GM19438 (cell line): ENCODE data around the gene LIN7B.
"Not testable (repeated sequence)": the region's sequence is repeated elsewhere in the genome, so short reads cannot be mapped to it uniquely, and the experiment has no call there.

Experiments used
- ATAC-seq: cut with Tn5 transposase; IDR thresholded peaks from one replicate; pipeline ENCODE4 v1.9.1; 2021; ENCODE audit warnings: low read depth; ENCODE audit not compliant: unreplicated experiment

Gene LIN7B

DNA sequence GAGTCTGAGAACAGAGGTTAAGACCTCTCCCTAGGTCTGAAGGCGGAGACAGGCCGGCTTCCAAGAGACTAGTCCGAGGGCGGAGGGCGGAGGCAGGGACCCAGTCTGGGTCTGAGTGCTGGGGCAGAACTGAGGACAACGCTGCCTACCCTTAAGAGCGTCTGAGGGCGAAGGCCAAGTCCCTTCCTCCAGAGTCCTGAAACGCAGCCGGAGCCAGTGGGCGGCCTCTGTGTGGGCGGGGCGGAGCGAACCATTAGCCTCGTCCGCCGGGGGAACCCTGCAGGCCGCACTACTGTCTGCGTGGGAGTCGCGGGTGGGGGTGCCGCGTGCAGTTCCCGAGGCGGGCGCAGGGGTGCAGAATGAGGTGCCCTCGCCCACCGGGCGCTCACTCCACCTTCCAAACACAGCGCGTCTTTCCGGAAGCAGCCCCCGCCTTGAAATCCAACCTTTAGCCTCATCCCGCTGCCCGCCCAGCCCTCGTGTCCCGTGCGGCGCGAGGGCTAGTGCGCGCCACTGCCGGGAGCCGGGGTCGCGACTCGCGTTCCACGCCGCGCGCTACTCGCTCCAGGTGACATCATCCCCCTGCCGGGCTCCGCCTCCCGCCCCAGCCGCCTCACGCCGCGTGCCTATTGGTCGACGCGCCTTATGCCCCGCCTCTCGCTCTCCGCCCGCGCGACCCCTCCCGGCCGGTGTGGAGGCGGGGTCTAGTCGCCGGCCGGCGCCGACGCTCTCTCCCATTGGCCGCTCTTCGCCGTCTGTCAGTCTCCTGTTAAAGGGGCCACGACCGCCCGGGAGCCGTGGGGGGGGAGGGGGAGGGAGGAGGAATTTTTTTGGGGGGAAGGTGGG is 4.6 kb downstream of the LIN7B start, which contains the start of gene C19orf73:
Gene C19orf73 (minus strand): TSS at position 579 of the 846 bp plus-strand sequence. CDS start 121 bp downstream, at position 458.
- peak; percentile 75 for ATAC-seq

DNA sequence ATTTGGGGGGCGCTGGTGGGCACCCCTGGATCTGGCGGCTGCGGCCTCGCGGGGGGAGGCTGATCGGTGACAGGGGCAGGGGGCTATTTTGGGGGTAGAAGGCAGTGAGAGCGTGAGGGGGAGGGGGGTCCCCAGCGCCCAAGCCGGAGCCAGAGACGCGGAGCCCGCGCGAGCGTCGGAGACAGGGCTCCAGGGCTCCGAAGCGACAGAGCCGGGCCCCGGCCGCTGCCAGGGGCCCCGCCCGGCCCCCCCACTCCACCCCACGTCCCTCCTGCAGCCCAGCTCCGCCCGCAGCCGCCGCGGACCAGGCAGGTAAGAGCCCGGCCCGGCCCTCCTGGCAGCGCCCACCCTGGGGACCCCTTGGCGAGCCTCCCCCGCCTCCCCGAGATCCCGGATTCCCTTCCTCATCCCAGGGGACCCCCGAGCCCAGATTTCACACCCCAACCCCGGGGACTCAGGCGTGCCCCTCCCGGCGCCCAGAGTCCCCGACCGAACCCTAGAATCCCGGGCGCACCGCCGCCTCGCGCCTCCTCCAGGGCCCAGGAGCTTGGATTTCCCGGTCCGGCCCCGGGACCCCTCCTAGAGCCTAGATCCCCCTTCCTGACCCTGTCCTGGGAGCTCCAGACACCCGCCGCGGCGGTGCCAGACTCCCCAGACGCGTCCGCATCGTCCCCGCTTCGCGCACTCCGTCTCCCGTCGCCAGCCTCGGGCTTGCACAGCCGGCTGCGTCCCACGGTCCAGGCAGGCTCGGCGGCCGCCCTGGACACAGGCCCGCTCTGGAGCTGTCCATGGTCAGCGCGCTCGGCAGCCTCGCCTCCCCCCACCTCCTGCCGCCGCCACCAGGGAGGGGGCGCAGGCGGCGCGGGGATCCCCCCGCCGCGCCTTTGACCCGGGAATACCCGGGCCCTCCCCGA is 5.5 kb downstream of the LIN7B start, which contains the start of gene PPFIA3:
Gene PPFIA3 (plus strand): TSS at position 134 of the 914 bp plus-strand sequence. CDS start 8,330 bp downstream, outside the sequence.
- no peak for ATAC-seq

DNA sequence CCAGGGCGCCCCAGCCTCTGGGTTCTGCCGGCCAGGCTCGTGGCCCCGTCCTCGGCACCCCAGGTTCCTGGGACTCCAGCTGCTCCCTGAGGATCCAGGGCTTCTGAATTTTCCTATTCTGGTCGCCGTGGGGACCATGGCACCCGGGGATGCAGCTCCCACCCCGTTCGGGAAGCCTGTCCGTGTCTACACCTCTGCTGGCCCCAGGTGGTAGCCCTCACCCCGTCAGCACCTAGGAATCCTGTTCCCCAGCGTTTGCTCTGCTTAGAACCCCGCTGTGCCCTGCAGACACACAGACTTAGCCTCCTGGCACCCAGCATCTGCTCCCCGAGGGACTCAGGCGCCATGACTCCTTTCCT is 6.1 kb downstream of the LIN7B start:
- ATAC-seq, result no peak

DNA sequence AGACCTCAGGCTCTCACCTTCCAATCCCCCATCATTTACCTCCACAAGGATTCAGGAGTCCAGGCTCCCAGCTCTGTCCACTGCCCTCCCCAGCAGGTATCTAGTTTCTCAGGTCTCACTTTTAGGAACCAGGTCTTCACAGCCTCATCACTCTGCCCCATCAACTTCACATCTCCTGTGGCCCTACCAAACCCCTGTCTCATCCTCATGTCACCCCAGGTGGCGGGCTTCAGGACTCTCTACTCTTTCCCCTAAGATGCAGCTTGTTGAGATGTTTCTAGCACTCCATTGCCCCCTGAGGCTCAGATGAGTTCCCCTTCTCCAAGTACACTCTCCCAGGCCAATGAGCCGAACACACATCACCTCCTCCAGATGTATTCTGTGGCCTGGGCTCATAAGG is 6.7 kb downstream of the LIN7B start:
- no peak for ATAC-seq

DNA sequence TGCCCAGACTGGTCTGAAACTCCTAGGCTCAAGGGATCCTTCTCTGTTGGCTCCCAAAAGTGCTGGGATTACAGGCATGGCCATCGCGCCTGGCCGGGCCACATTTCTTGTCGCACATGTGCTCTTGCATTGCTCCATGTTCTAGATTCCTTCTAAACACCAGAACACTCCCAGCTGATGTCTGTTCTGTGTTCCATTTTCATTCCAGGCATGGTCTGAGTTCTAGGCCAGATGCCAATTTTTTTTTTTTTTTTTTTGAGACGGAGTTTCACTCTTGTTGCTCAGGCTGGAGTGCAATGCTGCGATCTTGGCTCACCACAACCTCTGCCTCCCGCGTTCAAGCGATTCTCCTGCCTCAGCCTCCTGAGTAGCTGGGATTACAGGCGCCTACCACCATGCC is 7.7 kb downstream of the LIN7B start:
- ATAC-seq, result not testable (repeated sequence)

DNA sequence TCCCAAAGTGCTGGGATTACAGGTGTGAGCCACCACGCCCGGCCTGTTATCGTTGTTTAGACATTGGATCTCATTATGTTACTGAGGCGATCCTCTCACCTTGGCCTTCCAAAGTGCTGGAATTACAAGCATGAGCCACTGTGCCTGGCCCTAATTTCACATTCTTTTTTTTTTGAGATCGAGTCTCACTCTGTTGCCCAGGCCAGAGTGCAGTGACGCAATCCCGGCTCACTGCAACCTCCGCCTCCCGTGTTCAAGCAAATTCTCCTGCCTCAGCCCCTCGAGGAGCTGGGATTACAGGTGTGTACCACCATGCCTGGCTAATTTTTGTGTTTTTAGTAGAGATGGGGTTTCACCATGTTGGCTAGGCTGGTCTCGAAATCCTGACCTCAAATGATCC is 9.1 kb downstream of the LIN7B start:
- not testable (repeated sequence) for ATAC-seq

DNA sequence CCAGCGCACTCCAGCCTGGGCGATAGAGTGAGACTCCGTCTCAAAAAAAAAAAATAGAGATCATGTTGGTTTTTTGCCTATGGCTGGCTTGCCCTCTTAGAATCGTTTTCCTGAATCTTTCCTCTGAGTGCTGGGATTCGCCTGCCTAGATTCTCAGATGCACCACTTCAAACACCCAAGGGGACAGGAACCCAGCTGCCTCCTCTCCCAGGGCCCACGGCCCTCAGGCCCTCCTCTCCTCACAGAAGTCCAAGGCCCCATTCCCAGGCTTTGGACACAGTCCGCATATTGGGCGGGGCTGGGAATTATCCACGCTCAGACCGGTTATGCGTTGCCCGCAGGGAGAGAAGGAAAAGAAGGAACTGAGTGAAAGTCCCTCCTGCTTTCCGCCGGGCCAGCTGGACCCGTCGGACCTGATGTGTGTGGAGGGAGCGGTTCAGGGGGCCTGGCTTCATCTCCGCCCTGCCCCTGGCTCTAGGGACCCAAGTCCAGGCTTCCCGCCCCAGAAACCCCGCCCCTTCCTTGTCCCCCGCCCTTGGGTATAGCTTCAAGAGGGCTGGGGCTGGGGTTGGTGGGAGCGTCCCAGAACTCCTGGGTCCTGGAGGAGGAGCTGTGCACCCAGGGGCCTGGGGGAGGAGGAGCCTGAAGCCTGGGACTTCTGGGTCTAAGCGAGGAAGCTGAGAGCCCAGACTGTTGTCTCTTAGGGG is 11.0 kb downstream of the LIN7B start:
- ATAC-seq, result no peak

DNA sequence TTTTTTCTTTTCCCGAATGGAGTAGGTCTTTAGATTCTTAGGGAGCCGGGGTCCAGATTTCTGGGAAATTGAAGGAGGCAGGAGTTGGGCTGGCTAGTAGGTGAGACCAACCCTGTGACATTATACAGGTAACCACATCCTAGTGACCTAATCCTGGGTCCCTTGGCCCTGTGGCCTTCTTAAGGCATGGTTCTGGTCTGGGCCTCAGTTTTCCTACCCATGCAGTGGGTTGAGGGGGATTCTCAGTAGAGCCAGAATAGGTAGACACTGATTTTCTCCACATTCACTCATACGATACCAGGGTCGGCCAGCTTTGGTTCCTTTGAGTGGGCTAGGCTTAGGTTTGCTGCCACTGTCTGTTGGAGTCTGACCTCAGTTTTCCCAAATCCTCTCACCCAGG is 12.4 kb downstream of the LIN7B start:
- no peak for ATAC-seq

DNA sequence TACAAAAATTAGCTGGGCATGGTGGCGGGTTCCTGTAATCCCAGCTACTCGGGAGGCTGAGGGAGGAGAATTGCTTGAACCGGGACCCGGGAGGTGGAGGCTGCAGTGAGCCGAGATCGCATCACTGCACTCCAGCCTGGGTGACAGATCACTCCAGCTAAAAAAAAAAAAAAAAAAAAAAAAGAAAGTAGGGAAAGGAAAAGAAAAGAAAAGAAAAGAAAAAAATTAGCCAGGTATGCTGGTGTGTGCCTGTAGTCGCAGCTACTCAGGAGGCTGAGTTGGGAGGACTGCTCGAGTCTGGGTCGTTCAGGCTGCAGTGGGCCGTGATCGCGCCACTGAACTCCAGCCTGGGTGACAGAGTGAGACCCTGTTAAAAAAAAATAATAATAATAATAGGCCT is 13.1 kb downstream of the LIN7B start:
- not testable (repeated sequence) for ATAC-seq

DNA sequence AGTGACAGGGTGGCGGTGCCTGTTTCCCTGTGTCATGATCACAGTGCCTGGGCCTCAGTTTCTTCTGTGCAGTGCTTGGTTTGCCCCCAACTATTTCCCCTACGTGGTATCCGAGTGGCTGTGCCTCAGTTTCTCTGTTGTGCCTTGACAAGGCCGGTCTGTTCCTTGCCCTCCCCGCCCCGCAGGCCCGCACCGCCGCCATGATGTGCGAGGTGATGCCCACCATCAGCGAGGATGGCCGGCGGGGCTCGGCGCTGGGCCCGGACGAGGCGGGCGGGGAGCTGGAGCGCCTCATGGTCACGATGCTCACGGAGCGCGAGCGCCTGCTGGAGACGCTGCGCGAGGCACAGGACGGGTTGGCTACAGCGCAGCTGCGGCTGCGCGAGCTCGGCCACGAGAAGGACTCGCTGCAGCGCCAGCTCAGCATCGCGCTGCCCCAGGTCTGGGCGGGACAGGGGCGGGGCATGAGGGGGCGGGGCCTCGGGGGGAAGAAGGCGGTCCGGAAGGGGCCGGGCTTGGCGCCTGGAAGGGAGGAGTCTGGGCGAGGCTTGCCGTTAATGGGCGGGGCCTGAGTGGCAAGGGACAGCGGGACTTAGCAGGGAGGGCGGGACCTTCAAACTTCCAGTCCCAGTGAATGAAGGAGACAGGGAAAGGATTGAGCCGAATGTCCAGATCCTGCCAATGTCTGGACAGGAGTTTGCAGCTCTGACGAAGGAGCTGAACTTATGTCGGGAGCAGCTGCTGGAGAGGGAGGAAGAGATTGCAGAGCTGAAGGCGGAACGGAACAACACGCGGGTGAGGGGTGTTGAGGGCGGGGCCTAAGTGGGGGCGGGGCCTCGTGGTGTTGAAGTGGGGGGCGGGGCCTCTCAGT is 13.7 kb downstream of the LIN7B start:
- peak; percentile 82 for ATAC-seq

DNA sequence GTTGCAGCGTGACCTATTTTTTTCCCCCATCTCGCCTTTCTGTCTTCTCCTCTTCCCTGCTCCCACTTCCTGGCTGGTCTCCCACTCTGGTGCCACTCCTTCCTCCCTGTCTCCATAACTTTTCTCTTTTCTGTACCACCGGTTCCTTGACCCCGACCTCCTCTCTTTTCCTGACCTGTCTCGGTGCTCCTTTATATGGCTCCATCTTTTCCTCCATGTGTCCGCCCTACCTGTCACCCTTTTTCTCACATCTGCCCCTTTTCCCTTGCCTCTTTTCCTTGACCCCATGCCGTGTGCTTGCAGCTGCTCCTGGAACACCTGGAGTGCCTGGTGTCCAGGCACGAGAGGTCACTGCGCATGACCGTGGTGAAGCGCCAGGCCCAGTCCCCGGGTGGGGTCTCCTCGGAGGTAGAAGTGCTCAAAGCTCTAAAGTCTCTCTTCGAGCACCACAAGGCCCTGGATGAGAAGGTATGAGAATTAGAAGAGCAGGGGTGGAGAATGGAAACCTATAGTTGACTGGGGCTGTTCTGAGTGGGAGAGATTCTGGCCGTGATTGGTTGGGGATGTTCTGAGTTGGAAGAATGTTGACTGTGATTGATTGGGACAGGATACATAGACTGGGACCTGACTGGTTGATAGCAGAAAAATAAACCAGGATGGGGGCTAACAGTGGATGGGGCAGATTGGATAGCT is 14.5 kb downstream of the LIN7B start:
- no peak for ATAC-seq

DNA sequence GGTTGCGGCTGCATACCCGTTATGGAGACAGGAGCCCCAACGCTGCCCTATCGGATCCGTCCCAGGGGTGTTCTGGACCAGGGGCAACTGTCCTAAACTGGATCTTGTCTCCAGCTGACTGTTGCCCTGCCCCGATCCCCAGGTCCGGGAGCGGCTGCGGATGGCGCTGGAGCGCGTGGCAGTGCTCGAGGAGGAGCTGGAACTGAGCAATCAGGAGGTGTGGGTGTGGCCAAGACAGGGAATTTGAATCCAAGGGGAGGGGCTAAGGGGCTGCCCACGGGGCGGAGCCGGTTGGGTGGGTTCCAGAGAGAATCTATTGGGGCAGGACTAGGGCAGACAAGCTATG is 15.0 kb downstream of the LIN7B start:
- ATAC-seq, result no peak

DNA sequence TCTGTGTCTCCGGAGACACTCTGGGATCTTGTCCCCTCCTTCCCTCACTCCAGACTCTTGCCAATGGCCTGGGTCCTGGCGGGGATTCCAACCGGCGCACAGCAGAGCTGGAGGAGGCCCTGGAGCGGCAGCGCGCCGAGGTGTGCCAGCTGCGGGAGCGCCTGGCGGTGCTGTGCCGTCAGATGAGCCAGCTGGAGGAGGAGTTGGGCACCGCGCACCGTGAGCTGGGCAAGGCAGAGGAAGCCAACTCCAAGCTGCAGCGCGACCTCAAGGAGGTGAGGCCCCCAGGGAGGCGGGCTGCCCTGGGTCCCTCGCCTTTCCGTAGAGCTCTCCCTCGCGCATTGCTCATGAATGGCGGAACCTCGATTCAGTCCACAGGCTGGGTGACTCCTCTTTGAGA is 16.2 kb downstream of the LIN7B start:
- no peak for ATAC-seq

DNA sequence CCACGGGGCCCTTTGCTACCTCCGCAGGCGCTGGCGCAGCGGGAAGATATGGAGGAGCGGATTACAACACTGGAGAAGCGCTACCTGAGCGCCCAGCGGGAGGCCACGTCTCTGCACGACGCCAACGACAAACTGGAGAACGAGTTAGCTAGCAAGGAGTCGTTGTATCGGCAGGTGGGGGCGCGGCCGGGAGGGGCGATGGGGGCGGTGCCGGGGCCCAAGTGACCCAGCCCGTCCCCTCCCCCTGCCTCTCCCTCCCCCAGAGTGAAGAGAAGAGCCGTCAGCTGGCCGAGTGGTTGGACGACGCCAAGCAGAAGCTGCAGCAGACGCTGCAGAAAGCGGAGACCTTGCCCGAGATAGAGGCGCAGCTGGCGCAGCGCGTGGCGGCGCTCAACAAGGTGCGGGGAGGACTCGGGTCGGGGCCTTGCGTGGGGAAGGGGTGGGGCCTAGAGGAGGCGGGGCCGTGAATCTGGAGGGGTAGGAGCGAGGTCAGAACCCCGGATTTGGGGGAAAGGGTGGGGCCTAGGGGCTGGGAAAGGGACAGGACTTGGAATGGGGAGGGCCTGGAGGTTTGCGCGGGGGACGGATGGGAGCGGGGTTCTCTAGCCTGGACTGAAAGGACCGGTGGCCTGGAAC is 18.9 kb downstream of the LIN7B start:
- ATAC-seq, result no peak

DNA sequence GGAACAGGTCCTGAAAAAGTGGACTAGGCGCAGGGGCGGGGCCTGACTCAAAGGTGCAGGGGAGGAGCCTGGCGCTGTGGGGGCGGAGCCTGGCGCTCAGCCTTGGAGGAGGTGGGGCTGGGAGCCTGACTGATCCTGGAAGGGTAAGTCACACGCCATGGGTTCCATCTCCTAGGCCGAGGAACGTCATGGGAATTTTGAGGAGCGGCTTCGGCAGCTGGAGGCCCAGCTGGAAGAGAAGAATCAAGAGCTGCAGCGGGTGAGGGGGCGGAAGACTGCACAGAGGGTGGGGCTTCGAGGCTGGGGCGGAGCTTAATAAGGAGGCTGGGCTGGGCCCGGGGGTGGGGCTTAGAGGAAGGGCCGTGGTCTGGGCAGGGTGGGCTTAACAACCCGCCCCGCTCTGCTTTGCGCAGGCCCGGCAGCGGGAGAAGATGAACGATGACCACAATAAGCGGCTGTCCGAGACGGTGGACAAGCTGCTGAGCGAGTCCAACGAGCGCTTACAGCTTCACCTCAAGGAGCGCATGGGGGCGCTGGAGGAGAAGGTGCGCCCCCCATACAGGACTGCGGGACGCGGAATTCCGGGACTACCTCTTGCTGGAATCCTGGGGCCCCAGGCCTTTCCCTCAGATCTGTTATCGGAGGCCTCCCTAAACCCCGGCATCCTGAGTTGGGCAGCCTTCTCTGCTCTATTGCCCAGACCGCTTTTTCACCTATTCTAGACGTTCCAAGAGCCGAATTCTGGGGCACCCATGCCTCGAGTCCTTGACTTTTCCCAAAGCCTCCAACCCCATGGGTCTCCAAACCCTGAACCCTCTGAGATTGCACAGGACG is 19.7 kb downstream of the LIN7B start:
- no peak for ATAC-seq

DNA sequence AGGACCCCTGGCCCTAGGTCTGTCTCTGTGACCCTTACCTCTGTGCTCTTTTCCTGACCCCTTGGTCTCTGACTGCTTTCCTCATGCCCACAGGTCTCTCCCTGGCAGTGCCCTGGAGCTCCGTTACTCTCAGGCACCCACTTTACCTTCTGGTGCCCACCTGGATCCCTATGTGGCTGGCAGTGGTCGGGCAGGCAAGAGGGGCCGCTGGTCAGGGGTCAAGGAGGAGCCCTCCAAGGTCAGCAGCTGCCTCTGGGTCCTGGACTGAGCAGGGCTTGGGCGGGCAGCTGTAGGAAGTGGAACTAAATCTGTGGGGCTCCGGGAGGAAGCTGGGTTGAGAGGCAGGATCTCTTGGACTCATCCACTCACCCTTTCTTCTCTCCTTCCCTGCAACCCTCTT is 21.5 kb downstream of the LIN7B start:
- no peak for ATAC-seq

DNA sequence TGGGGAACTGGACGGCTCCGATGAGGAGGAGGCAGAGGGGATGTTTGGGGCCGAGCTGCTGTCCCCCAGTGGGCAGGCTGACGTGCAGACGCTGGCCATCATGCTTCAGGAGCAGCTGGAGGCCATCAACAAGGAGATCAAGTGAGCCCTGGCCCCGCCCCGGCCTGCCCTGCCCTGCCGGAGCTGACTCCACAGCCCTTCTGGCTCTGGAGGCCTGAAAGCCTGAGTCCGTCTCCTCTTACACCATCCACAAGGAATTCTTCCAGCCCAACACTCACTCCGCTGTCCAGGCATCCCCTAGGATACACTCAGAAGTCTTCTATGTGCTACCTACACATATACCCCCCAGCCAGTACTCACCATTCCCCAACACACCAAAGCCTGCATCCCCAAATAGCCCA is 22.6 kb downstream of the LIN7B start:
- no peak for ATAC-seq

DNA sequence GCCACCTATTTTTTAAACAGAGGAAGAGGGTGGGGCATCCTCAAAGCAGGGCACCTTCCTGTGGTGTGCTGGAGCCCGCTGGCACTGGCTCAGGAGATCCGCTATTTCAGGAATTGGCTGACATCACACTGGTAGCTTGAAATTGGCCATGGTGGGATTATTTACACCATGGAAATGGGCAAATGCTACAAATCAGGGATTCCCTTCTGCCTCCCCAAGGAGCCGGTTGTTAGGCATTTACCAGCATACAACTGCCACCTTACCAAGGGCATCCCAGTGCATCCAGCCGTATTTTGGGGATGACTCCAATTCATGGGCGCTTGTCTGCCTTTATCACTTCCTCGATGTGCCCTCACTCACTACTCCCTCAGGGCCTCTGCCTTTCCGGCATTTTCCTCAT is 26.8 kb downstream of the LIN7B start:
- no peak for ATAC-seq
